ENCODE measurements around the gene DOK7. TPM values are rescaled to one million over a fixed set of nuclear protein-coding genes. Genes with fewer than 3 reads are reported as not detected.
"Not testable (repeated sequence)": the region's sequence is repeated elsewhere in the genome, so short reads cannot be mapped to it uniquely, and the experiment has no call there.

DOK7 gene
- total RNA-seq, 1 experiment from 2014 or later = 17.6 TPM

DNA sequence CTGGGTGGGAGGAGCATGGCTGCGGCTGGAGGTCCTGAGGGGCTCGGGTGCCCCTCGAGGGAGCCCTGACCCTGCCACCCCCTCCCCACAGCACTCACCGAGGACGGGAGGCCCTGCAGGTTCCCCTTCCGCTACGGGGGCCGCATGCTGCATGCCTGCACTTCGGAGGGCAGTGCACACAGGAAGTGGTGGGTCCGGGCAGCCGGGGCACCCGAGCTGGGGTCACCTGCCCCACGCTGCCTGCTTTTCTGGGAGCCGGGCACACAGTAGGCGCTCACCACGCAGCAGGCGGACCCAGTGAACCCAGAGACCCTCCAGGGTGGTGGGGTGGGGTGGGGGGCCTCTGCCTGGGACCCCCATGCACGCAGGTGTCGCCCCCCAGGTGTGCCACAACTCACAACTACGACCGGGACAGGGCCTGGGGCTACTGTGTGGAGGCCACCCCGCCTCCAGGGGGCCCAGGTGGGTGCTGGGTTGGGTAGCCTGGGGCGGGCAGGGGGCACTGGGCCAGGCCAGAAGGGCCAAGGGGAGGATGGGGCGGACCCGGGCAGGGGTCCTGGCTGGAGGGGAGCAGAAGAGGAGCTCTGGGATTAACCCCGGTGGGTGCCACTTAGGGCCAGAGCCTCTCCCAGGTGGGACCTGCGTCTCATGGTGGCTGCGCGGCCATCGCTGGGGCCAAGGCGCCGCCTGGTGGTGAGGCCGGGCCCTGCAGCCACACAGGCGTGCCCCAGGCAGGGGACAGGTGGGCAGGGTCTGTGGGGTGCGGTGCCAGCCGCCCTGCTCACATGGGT, 20.0 kb upstream of the DOK7 start:
- DNase-seq (ENCODE audit: low spot score) = peak; percentile 50

- no peak for DNase-seq (ENCODE audit: low spot score)
Measured at GRCh38 chr4:3443750-3444309, 19.3 kb upstream of the DOK7 start.

DNA sequence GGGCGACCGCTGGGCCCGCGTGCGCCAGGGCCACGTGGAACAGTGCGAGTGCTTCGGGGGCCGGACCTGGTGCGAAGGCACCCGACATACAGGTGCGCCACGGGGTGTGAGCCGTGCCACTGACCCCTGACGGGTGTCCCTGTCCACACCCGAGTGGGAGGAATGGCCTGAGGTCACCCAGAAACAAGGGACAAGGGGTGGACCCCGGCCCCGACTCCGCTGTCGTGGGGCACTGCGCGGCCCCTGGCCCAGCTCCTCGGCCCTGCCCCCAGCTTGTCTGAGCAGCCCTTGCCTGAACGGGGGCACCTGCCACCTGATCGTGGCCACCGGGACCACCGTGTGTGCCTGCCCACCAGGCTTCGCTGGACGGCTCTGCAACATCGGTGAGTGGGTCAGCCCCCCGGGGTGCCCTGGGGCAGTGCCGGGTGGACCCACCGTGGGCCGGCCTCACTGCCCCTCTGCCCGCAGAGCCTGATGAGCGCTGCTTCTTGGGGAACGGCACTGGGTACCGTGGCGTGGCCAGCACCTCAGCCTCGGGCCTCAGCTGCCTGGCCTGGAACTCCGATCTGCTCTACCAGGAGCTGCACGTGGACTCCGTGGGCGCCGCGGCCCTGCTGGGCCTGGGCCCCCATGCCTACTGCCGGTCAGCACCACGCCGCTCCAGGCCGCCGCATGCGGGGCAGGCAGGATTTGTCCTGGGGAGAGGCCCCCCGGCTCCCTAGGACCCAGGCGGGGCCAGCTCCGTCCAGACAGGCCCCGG, 18.6 kb upstream of the DOK7 start:
- no peak for DNase-seq (ENCODE audit: low spot score)

DNA sequence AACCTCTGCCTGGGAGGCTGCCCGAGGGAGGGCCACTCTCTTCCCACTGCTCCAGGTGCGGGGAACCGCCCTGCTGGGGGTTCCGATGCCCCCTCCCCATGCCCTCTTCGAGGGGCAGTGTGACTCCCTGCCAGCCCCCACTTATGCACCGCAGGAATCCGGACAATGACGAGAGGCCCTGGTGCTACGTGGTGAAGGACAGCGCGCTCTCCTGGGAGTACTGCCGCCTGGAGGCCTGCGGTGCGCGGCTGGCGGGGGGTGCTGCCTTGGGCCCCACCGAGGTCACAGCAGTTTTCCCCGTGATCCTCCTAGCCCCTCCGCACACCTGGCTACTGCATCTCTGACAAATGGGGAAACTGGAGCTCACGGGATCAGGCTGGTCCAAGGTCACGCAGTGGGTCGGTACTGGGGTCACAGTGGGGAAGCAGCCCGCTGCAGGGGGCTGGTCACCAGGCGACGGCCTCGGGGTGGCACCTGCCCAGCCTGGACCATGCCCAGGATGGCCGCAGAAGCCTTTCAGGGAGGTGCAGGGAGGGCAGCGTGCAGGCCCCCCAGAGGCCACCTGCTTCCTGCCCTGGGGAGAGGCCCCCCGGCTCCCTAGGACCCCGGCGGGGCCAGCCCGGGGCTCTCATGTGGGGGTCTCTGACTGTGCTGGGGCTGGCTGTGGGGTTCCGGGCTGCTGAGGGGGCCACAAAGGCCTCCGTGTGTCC, 17.8 kb upstream of the DOK7 start:
- no peak for DNase-seq (ENCODE audit: low spot score)

DNA sequence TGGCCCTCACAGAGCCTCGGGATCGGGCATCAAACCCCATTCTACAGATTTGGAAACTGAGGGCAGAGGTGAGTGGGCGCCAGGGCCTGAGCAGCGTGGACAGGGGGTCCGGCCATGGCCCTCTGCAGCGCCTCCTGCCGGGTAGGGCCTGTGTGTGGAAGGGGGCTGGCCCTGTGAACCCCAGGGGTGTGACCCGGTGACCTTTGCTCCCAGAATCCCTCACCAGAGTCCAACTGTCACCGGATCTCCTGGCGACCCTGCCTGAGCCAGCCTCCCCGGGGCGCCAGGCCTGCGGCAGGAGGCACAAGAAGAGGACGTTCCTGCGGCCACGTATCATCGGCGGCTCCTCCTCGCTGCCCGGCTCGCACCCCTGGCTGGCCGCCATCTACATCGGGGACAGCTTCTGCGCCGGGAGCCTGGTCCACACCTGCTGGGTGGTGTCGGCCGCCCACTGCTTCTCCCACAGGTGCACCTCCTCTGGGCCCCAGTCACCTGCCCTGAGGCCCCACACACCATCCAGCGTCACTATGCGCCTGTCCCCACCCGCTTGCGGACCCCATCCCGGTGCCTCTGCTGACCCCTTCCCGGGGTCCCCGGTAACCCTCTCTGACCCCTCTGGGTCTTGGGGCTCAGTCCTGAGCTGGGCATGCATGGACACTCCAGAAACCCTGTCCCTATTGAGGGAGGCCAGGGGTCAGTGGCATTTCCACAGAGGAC, 17.1 kb upstream of the DOK7 start:
- DNase-seq (ENCODE audit: low spot score) = no peak

DNA sequence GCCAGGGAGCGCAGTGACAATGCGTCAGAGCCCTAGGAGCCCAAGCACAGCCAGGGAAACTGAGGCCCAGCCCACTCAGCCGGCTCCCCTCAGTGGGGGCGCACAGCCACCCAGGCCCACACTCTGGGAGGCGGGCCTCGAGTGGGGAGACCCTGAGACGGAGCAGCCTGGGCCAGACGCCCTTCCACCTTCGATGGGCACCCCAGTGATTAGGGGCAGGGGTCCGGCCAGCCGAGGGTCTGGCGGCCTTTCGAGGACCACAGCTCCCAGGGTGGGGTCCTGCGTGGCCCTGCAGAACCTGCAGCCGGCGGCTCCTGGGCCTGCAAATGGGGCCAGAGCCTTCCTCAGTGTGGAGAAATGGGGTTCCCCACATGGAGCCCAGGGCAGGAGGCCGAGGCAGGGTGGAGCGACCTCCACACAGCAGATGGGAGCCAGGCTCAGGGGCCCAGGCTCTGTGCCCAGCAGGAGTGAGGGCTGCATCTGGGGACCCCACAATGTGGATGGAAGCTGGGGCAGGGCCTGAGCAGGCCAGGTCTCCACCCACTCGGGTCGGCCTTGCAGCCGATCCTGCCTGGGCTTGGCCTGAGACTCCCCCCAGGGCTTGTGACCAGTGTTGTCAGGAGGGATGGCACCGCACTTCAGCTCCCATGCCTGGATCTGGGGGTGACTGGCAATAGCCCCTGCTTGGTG, 16.3 kb upstream of the DOK7 start:
- DNase-seq (ENCODE audit: low spot score) = no peak

DNA sequence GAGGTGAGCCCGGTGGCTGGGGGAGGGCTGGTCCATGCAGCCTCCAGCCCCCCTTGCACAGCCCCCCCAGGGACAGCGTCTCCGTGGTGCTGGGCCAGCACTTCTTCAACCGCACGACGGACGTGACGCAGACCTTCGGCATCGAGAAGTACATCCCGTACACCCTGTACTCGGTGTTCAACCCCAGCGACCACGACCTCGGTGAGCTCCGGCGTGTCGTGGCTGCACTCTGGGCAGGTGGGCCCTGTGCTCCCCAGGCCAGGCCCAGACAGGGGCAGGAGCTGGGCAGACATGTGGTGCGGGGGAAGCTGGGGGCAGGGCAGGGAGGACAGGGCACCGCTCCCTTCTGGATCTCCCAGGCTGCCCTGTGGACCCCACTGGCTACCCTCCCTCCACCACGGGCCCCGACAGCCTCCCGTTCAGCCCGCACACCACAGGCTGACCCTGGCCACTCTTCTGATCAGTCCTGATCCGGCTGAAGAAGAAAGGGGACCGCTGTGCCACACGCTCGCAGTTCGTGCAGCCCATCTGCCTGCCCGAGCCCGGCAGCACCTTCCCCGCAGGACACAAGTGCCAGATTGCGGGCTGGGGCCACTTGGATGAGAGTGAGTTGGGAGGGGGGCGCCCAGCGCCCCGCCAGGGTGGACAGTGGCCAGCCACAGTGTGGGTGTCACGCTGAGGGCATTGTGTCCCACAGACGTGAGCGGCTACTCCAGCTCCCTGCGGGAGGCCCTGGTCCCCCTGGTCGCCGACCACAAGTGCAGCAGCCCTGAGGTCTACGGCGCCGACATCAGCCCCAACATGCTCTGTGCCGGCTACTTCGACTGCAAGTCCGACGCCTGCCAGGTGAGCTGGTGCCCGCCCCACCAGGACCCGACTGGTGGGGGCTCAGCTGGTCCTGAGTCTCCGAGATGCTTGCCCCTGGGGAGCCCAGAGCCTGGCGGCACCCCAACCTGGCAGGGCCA, 15.4 kb upstream of the DOK7 start:
- no peak for DNase-seq (ENCODE audit: low spot score)

GRCh38 chr4:3449047-3449573, 14.0 kb upstream of the DOK7 start:
- no peak for DNase-seq (ENCODE audit: low spot score)

GRCh38 chr4:3449574-3450534, 13.3 kb upstream of the DOK7 start:
- no peak for DNase-seq (ENCODE audit: low spot score)

DNA sequence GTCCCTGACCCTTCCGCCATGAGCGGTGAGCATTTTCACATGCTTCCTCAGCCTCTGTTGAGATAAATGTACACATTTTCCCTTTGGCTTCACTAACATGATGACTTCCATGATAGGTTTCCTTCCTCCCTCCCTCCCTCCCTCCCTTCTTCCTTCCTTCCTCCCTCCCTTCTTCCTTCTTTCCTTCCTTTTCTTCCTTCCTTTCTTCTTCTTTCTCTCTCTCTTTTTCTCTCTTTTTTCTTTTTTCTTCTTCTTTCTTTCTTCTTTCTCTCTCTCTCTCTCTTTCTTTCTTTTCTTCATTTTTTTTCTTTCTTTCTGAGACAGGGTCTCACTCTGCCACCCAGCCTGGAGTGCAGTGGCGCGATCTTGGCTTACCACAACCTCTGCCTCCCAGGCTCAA, 12.5 kb upstream of the DOK7 start:
- DNase-seq (ENCODE audit: low spot score) = no peak

- no peak for DNase-seq (ENCODE audit: low spot score)
Measured at GRCh38 chr4:3451956-3452355, 11.2 kb upstream of the DOK7 start.

- peak; percentile 52 for DNase-seq (ENCODE audit: low spot score)
Measured at GRCh38 chr4:3452376-3452775, 10.7 kb upstream of the DOK7 start.

DNA sequence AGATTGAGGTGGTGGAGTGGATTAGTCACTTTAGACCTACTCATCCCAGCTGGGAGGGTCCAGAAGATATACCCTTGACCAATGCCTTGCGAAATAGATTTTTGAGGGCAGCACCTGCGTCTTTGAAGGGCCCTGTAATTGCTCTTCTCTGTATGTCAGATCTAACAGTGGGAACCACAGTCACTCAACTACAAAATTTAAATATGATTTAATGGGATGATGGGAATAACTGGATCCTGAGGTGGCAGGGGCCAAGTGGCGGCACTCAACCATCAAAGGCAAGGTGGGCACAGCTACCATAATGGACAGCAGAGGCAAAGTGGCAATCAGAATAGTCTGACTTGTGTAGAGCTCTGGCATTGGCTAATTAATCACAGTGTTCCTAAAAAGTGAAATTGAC, 7.5 kb upstream of the DOK7 start:
- DNase-seq (ENCODE audit: low spot score) = not testable (repeated sequence)

- DNase-seq (ENCODE audit: low spot score) = no peak
Measured at GRCh38 chr4:3458371-3458770, 4.7 kb upstream of the DOK7 start.

DNA sequence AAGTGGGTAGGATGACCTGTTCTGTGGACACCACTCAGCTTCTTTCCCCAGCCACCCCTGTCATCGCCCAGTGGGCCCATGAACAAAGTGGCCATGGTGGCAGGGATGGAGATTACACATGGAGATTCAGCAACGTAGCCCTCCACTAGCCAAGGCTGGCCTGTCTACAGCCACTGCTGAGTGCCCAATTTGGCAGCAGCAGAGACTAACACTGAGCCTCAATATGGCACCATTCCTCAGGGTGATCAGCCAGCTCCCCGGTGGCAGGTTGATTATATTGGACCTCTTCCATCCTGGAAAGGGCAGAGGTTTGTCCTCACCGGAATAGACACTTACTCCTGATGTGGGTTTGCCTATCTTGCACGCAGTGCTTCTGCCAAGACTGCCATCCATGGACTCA, 4.0 kb upstream of the DOK7 start:
- DNase-seq (ENCODE audit: low spot score) = not testable (repeated sequence)

- DNase-seq (ENCODE audit: low spot score) = no peak
Measured at GRCh38 chr4:3460926-3461325, 2.2 kb upstream of the DOK7 start.

GRCh38 chr4:3461515-3462291, 1.4 kb upstream of the DOK7 start:
- DNase-seq (ENCODE audit: low spot score) = no peak
